Ovary (tissue), 9 donors: ENCODE measurements around the gene CPSF3. TPM values are rescaled to one million over a fixed set of nuclear protein-coding genes. Genes with fewer than 3 reads are reported as not detected.

Experiments used
- DNase-seq, 5 donors: peaks; one replicate each; pipeline ENCODE4 v3.0.0-alpha.2; 2019 to 2020
- H3K27ac ChIP-seq, 2 donors: fragments of 200-600 bp; one replicate each; pipeline versions ENCODE4 v1.5.1 to v1.8.0; 2019 to 2022
- H3K27me3 ChIP-seq: fragments of 200-600 bp; one replicate; pipeline ENCODE4 v1.8.0; 2022
- H3K36me3 ChIP-seq: fragments of 200-600 bp; sonication (generic); one replicate; pipeline ENCODE4 v1.5.1; 2019
- H3K4me1 ChIP-seq: one replicate; pipeline ENCODE4 v1.8.1; 2013; ENCODE audit warnings: mild to moderate bottlenecking, moderate library complexity; ENCODE audit not compliant: insufficient read depth
- H3K4me3 ChIP-seq: fragments of 200-600 bp; sonication (generic); one replicate; pipeline ENCODE4 v1.5.1; 2017
- H3K9me3 ChIP-seq, 2 donors: fragments of 200-600 bp in 1 of 2; sonication (generic) in 1 of 2; one replicate each; pipeline versions ENCODE4 v1.5.1 to v1.8.1; 2013 to 2019; ENCODE audit warnings: mild to moderate bottlenecking in 1 of 2, moderate library complexity in 1 of 2
- EP300 ChIP-seq: sonication (generic); formaldehyde crosslinking; IDR thresholded peaks from one replicate; pipeline ENCODE4 v1.6.1; 2017; ENCODE audit warnings: antibody characterized with exemption
- POLR2A ChIP-seq: fragments of 450-650 bp; IDR thresholded peaks from one replicate; pipeline ENCODE4 v1.6.1; 2017; ENCODE audit warnings: antibody characterized with exemption, mild to moderate bottlenecking, moderate library complexity
- WGBS, 3 donors: extraction: QIAGEN DNeasy Blood & Tissue Kit in 1 of 3; methylation state at CpG; one replicate each; pipeline versions ENCODE4 v1.1.5 to v1.1.7; 2013 to 2017; 5-methylcytosine and 5-hydroxymethylcytosine counted together
- intact Hi-C, 4 donors: fragments of 100-400 bp; cut with DNase I; formaldehyde crosslinking; loops; one replicate each; pipeline versions ENCODE4 v1.11.0 to v1.15.1; 2022 to 2023
- polyA plus RNA-seq, 2 donors: library from polyadenylated mRNA; stranded (reverse); fragments of 200-250 nt in 1 of 2; fragments of 350-450 nt in 1 of 2; fragmentation: Illumina TruSeq in 1 of 2; extraction: RNeasy Lipid Tissue Mini Kit (QIAGEN cat#74804) in 1 of 2; gene quantifications; one replicate each; pipeline ENCODE4 v1.2.3, GENCODE V29; 2013 to 2014
- total RNA-seq, 7 donors: library from RNA; depleted of rRNA in 2 of 7; stranded (reverse); fragments of >200 nt in 2 of 7; fragmentation: NEBNext Ultra II Directional in 3 of 7; extraction: Animal tissue kit (Norgen Biotek cat#: 25700) in 3 of 7; gene quantifications; one replicate each; pipeline versions ENCODE4 v1.1.0 to v1.2.4, GENCODE V29; 2016 to 2023
- TF ChIP-seq, protein P1 (sequence below), 3 donors: fragments of 450-650 bp in 2 of 3; fragments of 200-600 bp in 1 of 3; IDR thresholded peaks; one replicate each; pipeline versions ENCODE4 v1.5.1 to v1.8.0; 2016 to 2022; ENCODE audit warnings: antibody characterized with exemption in 3 of 3, mild to moderate bottlenecking in 1 of 3
- donor health status: DM: no; HTN: no; CAD: no; lungs with moderate emphysema.
- donor health status: DM: no; HTN: no; CAD: no.
- donor health status: Bipolar disorder and iron deficiency.
- donor health status: DM: yes; HTN: yes; CAD: no.
- donor health status: DM: no; HTN: no; CAD: no.
- donor health status: DM: yes; HTN: yes; CAD: no.

CPSF3 gene
- total and polyA plus RNA-seq, 9 donors: 11.8 to 25.0 (median 19.8) TPM

DNA sequence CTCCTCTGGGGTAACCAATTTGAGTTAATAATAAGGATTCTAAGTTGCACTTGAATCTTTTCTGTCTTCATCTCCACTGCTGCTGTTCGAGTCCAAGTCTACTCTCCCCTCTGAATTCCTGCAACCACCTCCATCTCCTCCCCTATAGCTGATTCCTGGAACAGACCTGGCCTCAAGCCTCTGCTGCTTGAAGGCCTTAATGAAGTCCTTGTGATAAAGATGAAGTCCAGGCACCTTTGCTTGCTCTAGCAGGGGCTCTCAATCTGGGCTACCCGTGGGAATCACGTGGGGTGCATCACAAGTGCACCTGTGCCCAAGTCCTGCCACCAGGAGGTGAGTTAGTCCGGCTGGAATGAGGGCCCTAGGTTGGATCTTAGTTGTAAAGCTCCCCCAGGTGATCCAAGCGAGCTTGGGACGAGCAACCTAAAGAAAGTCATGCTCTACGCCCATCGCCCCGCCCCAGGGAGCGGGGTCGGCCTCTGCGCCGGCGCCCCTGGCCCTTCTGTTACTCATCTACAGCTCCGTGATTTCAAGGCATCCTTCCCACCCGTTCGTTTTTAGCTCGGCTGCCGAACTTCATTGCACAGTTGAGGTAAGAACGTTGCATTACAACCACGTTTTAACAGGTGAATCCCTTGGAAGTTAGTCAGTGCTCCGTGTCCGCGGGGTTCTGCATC, 50.0 kb downstream of the CPSF3 start:
- WGBS, 3 donors: 22 to 44% (median 36%) methylated on average over 24 of the region's 24 CpGs
- Histone ChIP-seq H3K36me3 (no peaks in the 10 kb centered on the region), H3K27me3 (no peaks in the 10 kb centered on the region), H3K4me1 (peaks cover 4% of the 10 kb centered on the region), H3K9me3 (no peaks in the 10 kb centered on the region), H3K4me3 (peak overlapping the region; percentile 72), H3K27ac (peak overlapping the region in 1 of 2 donors; percentile 77)
- TF ChIP-seq POLR2A: no peak
- TF ChIP-seq, protein P1, sequence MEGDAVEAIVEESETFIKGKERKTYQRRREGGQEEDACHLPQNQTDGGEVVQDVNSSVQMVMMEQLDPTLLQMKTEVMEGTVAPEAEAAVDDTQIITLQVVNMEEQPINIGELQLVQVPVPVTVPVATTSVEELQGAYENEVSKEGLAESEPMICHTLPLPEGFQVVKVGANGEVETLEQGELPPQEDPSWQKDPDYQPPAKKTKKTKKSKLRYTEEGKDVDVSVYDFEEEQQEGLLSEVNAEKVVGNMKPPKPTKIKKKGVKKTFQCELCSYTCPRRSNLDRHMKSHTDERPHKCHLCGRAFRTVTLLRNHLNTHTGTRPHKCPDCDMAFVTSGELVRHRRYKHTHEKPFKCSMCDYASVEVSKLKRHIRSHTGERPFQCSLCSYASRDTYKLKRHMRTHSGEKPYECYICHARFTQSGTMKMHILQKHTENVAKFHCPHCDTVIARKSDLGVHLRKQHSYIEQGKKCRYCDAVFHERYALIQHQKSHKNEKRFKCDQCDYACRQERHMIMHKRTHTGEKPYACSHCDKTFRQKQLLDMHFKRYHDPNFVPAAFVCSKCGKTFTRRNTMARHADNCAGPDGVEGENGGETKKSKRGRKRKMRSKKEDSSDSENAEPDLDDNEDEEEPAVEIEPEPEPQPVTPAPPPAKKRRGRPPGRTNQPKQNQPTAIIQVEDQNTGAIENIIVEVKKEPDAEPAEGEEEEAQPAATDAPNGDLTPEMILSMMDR (IDR thresholded peaks at IDR 0.05): no peak
- no peak for TF ChIP-seq EP300
- peak in 1 of 5 donors; percentile 31 for DNase-seq
- intact Hi-C loops: loop anchor here in 1 of 4 donors (10.0 kb wide), 1 partner anchor 49 kb away; the partner anchor contains the start of genes CPSF3 and ITGB1BP1

- H3K36me3 ChIP-seq: no peaks in the 10 kb centered on the region
- peak overlapping the region; percentile 77 to 82 for H3K27ac ChIP-seq
- no peaks in the 10 kb centered on the region for H3K27me3 ChIP-seq
- peak; percentile 64 to 77 (median 69) for DNase-seq
- intact Hi-C loops: loop anchor here in 1 of 4 donors (2.0 to 10.0 kb wide), 2 partner anchors 49 to 157 kb away; partner anchors contain the start of genes CPSF3, ITGB1BP1 and YWHAQ
- TF ChIP-seq, protein P1 (IDR thresholded peaks at IDR 0.05): no peak
- TF ChIP-seq EP300: no peak
- no peak for TF ChIP-seq POLR2A
- H3K4me1 ChIP-seq: peaks cover 4% of the 10 kb centered on the region
- WGBS, 3 donors: 3 to 9% (median 6%) methylated on average over 33 to 39 of the region's 39 CpGs
- no peaks in the 10 kb centered on the region for H3K9me3 ChIP-seq
- H3K4me3 ChIP-seq: peak overlapping the region; percentile 72
These were observed 50.5 kb downstream of the CPSF3 start for GRCh38 chr2:9473985-9474360.

DNA sequence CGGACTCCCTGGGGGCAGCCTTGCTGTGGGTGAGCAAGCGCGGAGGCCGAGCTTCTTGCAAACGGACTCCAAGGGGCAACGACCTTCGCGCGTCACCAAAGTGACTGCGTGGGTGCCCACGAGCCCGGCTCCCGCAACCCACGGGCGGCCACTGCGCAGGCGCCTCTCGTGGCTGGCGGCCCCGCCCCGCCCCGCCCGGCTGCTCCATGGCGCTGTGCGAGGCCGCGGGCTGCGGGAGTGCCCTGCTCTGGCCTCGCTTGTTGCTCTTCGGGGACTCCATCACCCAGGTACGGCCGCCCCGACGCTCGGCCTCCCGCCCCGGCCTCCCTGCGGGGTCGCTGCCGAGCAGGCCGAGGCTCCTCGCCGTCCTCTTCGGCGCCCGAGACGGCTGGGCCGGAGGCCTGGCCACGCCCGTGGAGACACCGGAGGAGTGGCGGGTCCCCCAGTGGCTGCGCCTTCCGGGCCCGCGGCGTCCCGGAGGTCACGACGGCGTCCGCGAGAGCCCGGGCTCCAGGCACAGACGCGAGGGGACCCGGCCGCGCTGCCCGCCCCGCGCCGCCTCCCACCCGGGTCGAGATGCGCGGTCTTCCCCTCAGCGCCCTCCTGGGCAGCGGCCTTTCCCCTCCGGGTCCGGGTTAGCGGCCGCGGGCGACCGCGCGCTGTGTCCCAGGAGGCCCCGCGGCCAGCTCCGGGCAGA, 51.1 kb downstream of the CPSF3 start, which contains the start of gene IAH1:
Gene IAH1 (plus strand): TSS at position 191 of the 697 bp plus-strand sequence. CDS start 16 bp downstream, at position 207.
- peak; percentile 78 for TF ChIP-seq POLR2A
- TF ChIP-seq EP300: no peak
- H3K4me3 ChIP-seq: peak within 1 kb of the TSS; percentile 72
- 0% methylated on average over 30 to 91 of the region's 91 CpGs for WGBS, 3 donors
- no peaks in the 10 kb centered on the region for H3K36me3 ChIP-seq
- intact Hi-C loops: loop anchor here in 1 of 4 donors (2.0 to 10.0 kb wide), 2 partner anchors 50 to 156 kb away; partner anchors contain the start of genes CPSF3, ITGB1BP1 and YWHAQ
- peaks cover 4% of the 10 kb centered on the region for H3K4me1 ChIP-seq
- peak within 1 kb of the TSS; percentile 77 to 82 for H3K27ac ChIP-seq
- DNase-seq: peak; percentile 63 to 80 (median 71)
- no peaks in the 10 kb centered on the region for H3K27me3 ChIP-seq
- H3K9me3 ChIP-seq: no peaks in the 10 kb centered on the region

- Histone ChIP-seq H3K27ac (no peak overlapping the region), H3K27me3 (no peaks in the 10 kb centered on the region), H3K4me3 (no peak overlapping the region), H3K9me3 (no peaks in the 10 kb centered on the region), H3K4me1 (peaks cover 4% of the 10 kb centered on the region), H3K36me3 (no peaks in the 10 kb centered on the region)
- intact Hi-C loops: loop anchor here in 1 of 4 donors (10.0 kb wide), 1 partner anchor 53 kb away; the partner anchor contains the start of genes CPSF3 and ITGB1BP1
- 61 to 78% (median 71%) methylated on average over 7 of the region's 7 CpGs for WGBS, 3 donors
- no peak for DNase-seq
- TF ChIP-seq EP300 (no peak), POLR2A (no peak)
- TF ChIP-seq, protein P1 (IDR thresholded peaks at IDR 0.05): no peak
These were observed 54.5 kb downstream of the CPSF3 start for GRCh38 chr2:9477914-9478313.
